SU-DHL-6 (cell line): ENCODE measurements around the gene LYPD3.

Experiments used
- H2AFZ ChIP-seq: fragments of 200-600 bp; sonication (generic); 2 replicates; pipeline ENCODE4 v1.6.1; 2014; ENCODE audit warnings: low read depth, mild to moderate bottlenecking, moderate library complexity, mixed read lengths, antibody characterized with exemption, low read length; ENCODE audit not compliant: severe bottlenecking
- H3F3A ChIP-seq: fragments of 200-600 bp; shearing (Covaris generic); 2 replicates; pipeline ENCODE4 v1.6.0; 2016; ENCODE audit warnings: antibody characterized with exemption, mild to moderate bottlenecking; ENCODE audit not compliant: insufficient read depth
- H3K27ac ChIP-seq: fragments of 200-600 bp; sonication (generic); 2 replicates; pipeline ENCODE4 v1.5.1; 2016; ENCODE audit warnings: low read depth, mild to moderate bottlenecking, low read length, moderate library complexity, mixed read lengths
- H3K27me3 ChIP-seq: fragments of 200-600 bp; sonication (generic), shearing (Covaris generic); 2 replicates; pipeline ENCODE4 v1.6.0; 2014; ENCODE audit warnings: mild to moderate bottlenecking, low read length
- H3K36me3 ChIP-seq: fragments of 200-600 bp; sonication (generic); 2 replicates; pipeline ENCODE4 v1.6.1; 2014; ENCODE audit warnings: mild to moderate bottlenecking, low read length, mixed read lengths
- H3K4me2 ChIP-seq: fragments of 300-600, 200-600 bp; shearing (Covaris generic), sonication (generic); 2 replicates; pipeline ENCODE4 v1.6.0; 2014; ENCODE audit warnings: low read length, low read depth, mild to moderate bottlenecking; ENCODE audit not compliant: poor library complexity, severe bottlenecking
- H3K4me3 ChIP-seq: fragments of 200-600 bp; sonication (generic); 2 replicates; pipeline ENCODE4 v1.5.1; 2014; ENCODE audit warnings: antibody characterized with exemption, low read length, mild to moderate bottlenecking, mixed read lengths; ENCODE audit not compliant: insufficient read depth, poor library complexity, severe bottlenecking
- H3K79me2 ChIP-seq: fragments of 200-600 bp; sonication (generic); 2 replicates; pipeline ENCODE4 v1.6.1; 2014; ENCODE audit warnings: mild to moderate bottlenecking, low read length, moderate library complexity; ENCODE audit not compliant: insufficient read depth
- H3K9ac ChIP-seq: fragments of 200-600 bp; sonication (generic); 2 replicates; pipeline ENCODE4 v1.7.0; 2014; ENCODE audit warnings: mild to moderate bottlenecking, low read length
- H3K9me2 ChIP-seq: fragments of 200-600 bp; sonication (generic); replicated peaks from 2 replicates; pipeline ENCODE4 v1.6.1; 2014; ENCODE audit warnings: low read length; ENCODE audit not compliant: insufficient read depth
- H3K9me3 ChIP-seq: fragments of 200-600 bp; sonication (generic); 2 replicates; pipeline ENCODE4 v1.6.1; 2014; ENCODE audit warnings: low read length, mixed read lengths; ENCODE audit not compliant: insufficient read depth
- H4K20me1 ChIP-seq: fragments of 200-600 bp; sonication (generic); 2 replicates; pipeline ENCODE4 v1.6.1; 2014; ENCODE audit warnings: low read depth, mild to moderate bottlenecking, antibody characterized with exemption, low read length, moderate library complexity, mixed read lengths
- CTCF ChIP-seq: fragments of 200-600 bp; sonication (generic); IDR thresholded peaks from one replicate; pipeline ENCODE4 v1.5.1; 2017; ENCODE audit warnings: antibody characterized with exemption, mild to moderate bottlenecking, low read length, moderate library complexity; ENCODE audit not compliant: insufficient read depth, poor library complexity, severe bottlenecking
- EZH2phosphoT487 ChIP-seq: fragments of 200-600 bp; sonication (generic), shearing (Covaris generic); conservative IDR thresholded peaks from 2 replicates; pipeline ENCODE4 v1.6.1; 2018; ENCODE audit warnings: mild to moderate bottlenecking, antibody characterized with exemption, low read length, moderate library complexity, mixed read lengths

LYPD3 gene

GRCh38 chr19:43423779-43424178, 41.6 kb downstream of the LYPD3 start:
- no peaks in the 10 kb centered on the region for H3F3A ChIP-seq
- no peak overlapping the region for H2AFZ ChIP-seq
- no peak overlapping the region for H3K27ac ChIP-seq
- H3K79me2 ChIP-seq = no peaks in the 10 kb centered on the region
- TF ChIP-seq EZH2phosphoT487 (no peak), CTCF (no peak)
- H3K36me3 ChIP-seq = no peaks in the 10 kb centered on the region
- H3K27me3 ChIP-seq = no peaks in the 10 kb centered on the region
- no peaks in the 10 kb centered on the region for H3K9me3 ChIP-seq
- no peaks in the 10 kb centered on the region for H4K20me1 ChIP-seq
- H3K9ac ChIP-seq = no peak overlapping the region
- H3K4me2 ChIP-seq = no peak overlapping the region
- H3K9me2 ChIP-seq = no peaks in the 10 kb centered on the region
- H3K4me3 ChIP-seq = no peak overlapping the region

- Histone ChIP-seq H3K27me3 (no peaks in the 10 kb centered on the region), H3K9me3 (no peaks in the 10 kb centered on the region), H3K79me2 (no peaks in the 10 kb centered on the region), H3F3A (no peaks in the 10 kb centered on the region), H3K27ac (no peak overlapping the region), H2AFZ (no peak overlapping the region), H4K20me1 (no peaks in the 10 kb centered on the region), H3K9me2 (no peaks in the 10 kb centered on the region), H3K4me2 (no peak overlapping the region), H3K4me3 (no peak overlapping the region), H3K9ac (no peak overlapping the region), H3K36me3 (no peaks in the 10 kb centered on the region)
- no peak for TF ChIP-seq CTCF
- no peak for TF ChIP-seq EZH2phosphoT487
Observed at GRCh38 chr19:43422689-43423066, 42.7 kb downstream of the LYPD3 start.

GRCh38 chr19:43422000-43422688, 43.3 kb downstream of the LYPD3 start:
- H3K36me3 ChIP-seq = no peaks in the 10 kb centered on the region
- H3K4me2 ChIP-seq = no peak overlapping the region
- H3K9me3 ChIP-seq = no peaks in the 10 kb centered on the region

More at GRCh38 chr19:43422000-43422688, 43.3 kb downstream of the LYPD3 start:
- H3K27ac ChIP-seq = no peak overlapping the region
- H3F3A ChIP-seq = no peaks in the 10 kb centered on the region
- H3K9ac ChIP-seq = no peak overlapping the region
- H3K27me3 ChIP-seq = no peaks in the 10 kb centered on the region
- H4K20me1 ChIP-seq = no peaks in the 10 kb centered on the region
- H3K4me3 ChIP-seq = no peak overlapping the region
- no peaks in the 10 kb centered on the region for H3K9me2 ChIP-seq
- no peaks in the 10 kb centered on the region for H3K79me2 ChIP-seq
- H2AFZ ChIP-seq = no peak overlapping the region
- no peak for TF ChIP-seq CTCF
- no peak for TF ChIP-seq EZH2phosphoT487
